ENCODE measurements around the gene AKAP13.

AKAP13 gene

DNA sequence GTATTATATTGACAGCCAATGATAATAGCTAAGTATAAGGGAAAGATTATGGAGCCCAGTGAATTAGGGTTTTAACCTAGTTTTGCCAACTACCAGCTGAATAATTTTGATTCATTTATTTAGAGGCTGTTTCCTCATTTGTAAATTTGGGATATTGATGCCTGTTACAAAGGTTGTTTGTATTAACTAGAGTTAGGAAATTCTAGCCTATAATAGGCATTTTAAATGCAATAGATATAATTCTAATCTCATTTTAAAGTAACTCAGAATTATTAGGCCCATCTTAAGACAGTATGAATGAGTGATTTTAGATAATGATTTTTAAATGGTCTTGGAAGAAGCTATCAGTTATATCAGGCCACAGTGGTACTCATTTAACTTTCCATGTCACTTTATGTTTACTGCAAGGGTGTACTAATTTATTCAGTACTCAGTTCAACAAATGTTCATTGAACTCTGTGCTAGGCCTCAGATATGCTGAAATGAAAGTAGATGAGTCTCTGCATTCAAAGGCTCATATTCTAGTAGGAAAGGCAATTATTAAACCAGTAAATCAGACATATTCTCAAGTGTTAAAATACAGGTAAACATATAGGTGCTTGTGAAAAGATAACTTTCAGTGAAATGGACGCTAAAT is 213.5 kb downstream of the AKAP13 start:
- DNase-seq (ENCODE audit: insufficient read length, low spot score), result no peak
- FAIRE-seq, result no peak
- TF ChIP-seq CTCF (IDR thresholded peaks at IDR 0.05; ENCODE audit: insufficient read depth, missing control alignments), result no peak

- FAIRE-seq, result no peak
Measured at GRCh38 chr15:85595804-85596536, 215.6 kb downstream of the AKAP13 start.

GRCh38 chr15:85597155-85597815 is 216.9 kb downstream of the AKAP13 start:
- no peak for TF ChIP-seq CTCF (IDR thresholded peaks at IDR 0.05; ENCODE audit: insufficient read depth, missing control alignments)
- FAIRE-seq (no peak), DNase-seq (ENCODE audit: insufficient read length, low spot score) (no peak)

More at GRCh38 chr15:85595804-85596536, 215.6 kb downstream of the AKAP13 start:
- TF ChIP-seq CTCF (IDR thresholded peaks at IDR 0.05; ENCODE audit: insufficient read depth, missing control alignments), result no peak
- no peak for DNase-seq (ENCODE audit: insufficient read length, low spot score)

DNA sequence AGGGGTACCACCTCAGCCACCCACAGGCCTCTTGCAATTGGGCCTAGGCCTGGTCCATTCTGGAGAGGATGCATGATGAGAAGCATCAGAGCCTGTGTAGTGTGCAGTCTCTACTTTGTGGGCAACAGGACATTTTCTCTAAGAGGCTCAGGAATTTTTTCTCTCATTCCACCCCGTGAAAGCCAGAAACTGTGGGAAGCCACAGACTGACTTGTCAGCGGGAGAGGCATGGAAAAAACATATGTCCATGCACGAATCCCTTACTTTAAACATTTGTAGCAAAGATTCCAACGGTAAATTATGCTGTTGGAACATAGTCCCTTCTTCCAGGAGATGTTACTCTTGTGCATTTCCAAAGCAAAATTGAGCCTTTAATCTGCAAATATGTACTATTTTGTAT is 217.8 kb downstream of the AKAP13 start:
- TF ChIP-seq CTCF (IDR thresholded peaks at IDR 0.05; ENCODE audit: insufficient read depth, missing control alignments), result no peak
- DNase-seq (ENCODE audit: insufficient read length, low spot score) (no peak), FAIRE-seq (no peak)

- TF ChIP-seq CTCF (IDR thresholded peaks at IDR 0.05; ENCODE audit: insufficient read depth, missing control alignments), result no peak
- FAIRE-seq (no peak), DNase-seq (ENCODE audit: insufficient read length, low spot score) (no peak)
Measured at GRCh38 chr15:85598718-85599398, 218.5 kb downstream of the AKAP13 start.

DNA sequence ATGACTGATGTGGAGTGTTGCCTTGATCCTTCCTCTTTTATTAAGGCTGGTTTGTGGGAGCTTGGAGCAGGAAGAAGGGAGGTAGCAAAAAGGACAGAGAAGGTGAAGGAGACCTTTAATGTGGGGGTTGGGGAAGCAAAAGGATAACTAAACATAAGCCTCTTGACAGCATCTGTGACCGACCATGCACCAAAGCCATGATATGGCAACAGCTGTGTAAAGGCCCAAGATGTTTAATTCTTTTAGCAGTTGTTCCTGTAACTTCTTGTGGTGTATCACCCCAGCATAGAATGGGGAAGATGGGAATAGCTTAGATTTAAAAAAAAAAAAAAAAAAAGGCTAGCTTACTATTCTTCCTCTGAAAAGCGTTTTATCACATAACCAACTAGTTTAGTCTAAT is 219.6 kb downstream of the AKAP13 start:
- no peak for DNase-seq (ENCODE audit: insufficient read length, low spot score)
- no peak for FAIRE-seq
- no peak for TF ChIP-seq CTCF (IDR thresholded peaks at IDR 0.05; ENCODE audit: insufficient read depth, missing control alignments)

Measured in D721Med (cell line).